GM23338 (cell line): ENCODE results near the gene ZFX. TPM values are rescaled to one million over a fixed set of nuclear protein-coding genes. Genes with fewer than 3 reads are reported as not detected.

Experiments
- ATAC-seq: fragments of 200-7000 bp; cut with Tn5 transposase; 3 replicates; pipeline ENCODE4 v1.9.1; 2020
- DNase-seq: peaks from one replicate; pipeline ENCODE4 v3.0.0-alpha.2; 2015; ENCODE audit warnings: low spot score
- H2AFZ ChIP-seq: fragments of 200-600 bp; sonication (generic); 2 replicates; pipeline ENCODE4 v1.8.0; 2016; ENCODE audit warnings: antibody characterized with exemption, mild to moderate bottlenecking, moderate library complexity
- H3F3A ChIP-seq: fragments of 200-600 bp; sonication (generic); replicated peaks from 2 replicates; pipeline ENCODE4 v1.8.0; 2017; ENCODE audit warnings: antibody characterized with exemption, mixed run types, low read depth
- H3K27ac ChIP-seq: fragments of 200-600 bp; sonication (generic); 2 replicates; pipeline ENCODE4 v1.6.1; 2016; ENCODE audit warnings: low read depth
- H3K27me3 ChIP-seq: fragments of 200-600 bp; sonication (generic); 2 replicates; pipeline ENCODE4 v1.8.0; 2016; ENCODE audit warnings: mild to moderate bottlenecking, mixed run types, moderate library complexity; ENCODE audit not compliant: insufficient read depth
- H3K36me3 ChIP-seq: fragments of 200-600 bp; sonication (generic); 2 replicates; pipeline ENCODE4 v1.8.0; 2016; ENCODE audit warnings: mild to moderate bottlenecking; ENCODE audit not compliant: insufficient read depth
- H3K4me1 ChIP-seq: fragments of 200-600 bp; sonication (generic); 2 replicates; pipeline ENCODE4 v1.8.0; 2016; ENCODE audit warnings: mild to moderate bottlenecking, moderate library complexity; ENCODE audit not compliant: insufficient read depth
- H3K4me2 ChIP-seq: fragments of 200-600 bp; sonication (generic); 2 replicates; pipeline ENCODE4 v1.7.1; 2017; ENCODE audit warnings: mixed run types
- H3K4me3 ChIP-seq: fragments of 200-600 bp; sonication (generic); 2 replicates; pipeline ENCODE4 v1.6.1; 2016; ENCODE audit warnings: mixed run types
- H3K79me2 ChIP-seq: fragments of 200-600 bp; sonication (generic); replicated peaks from 2 replicates; pipeline ENCODE4 v1.8.0; 2017; ENCODE audit warnings: mild to moderate bottlenecking; ENCODE audit not compliant: insufficient read depth
- H3K9me2 ChIP-seq: fragments of 200-600 bp; sonication (generic); 2 replicates; pipeline ENCODE4 v1.8.0; 2017; ENCODE audit not compliant: insufficient read depth
- H4K20me1 ChIP-seq: fragments of 200-600 bp; sonication (generic); replicated peaks from 2 replicates; pipeline ENCODE4 v1.8.0; 2017; ENCODE audit warnings: mild to moderate bottlenecking; ENCODE audit not compliant: insufficient read depth
- H3K27ac Mint-ChIP-seq: 2 replicates; pipeline ENCODE4 v1.8.0; 2020; ENCODE audit warnings: inconsistent platforms, mild to moderate bottlenecking, moderate library complexity, mixed read lengths
- H3K27me3 Mint-ChIP-seq: 3 replicates; pipeline ENCODE4 v1.8.0; 2022; ENCODE audit warnings: low read depth, mild to moderate bottlenecking, moderate library complexity, mixed read lengths, inconsistent platforms; ENCODE audit not compliant: insufficient read depth, poor library complexity
- H3K36me3 Mint-ChIP-seq: 3 replicates; pipeline ENCODE4 v1.8.0; 2021; ENCODE audit warnings: low read depth, mild to moderate bottlenecking, inconsistent platforms, moderate library complexity, mixed read lengths
- H3K4me1 Mint-ChIP-seq: 3 replicates; pipeline ENCODE4 v1.8.0; 2020; ENCODE audit warnings: mild to moderate bottlenecking, inconsistent platforms, mixed read lengths
- H3K4me3 Mint-ChIP-seq: 3 replicates; pipeline ENCODE4 v1.8.0; 2021; ENCODE audit warnings: moderate library complexity, mild to moderate bottlenecking, inconsistent platforms, mixed read lengths
- H3K9me3 Mint-ChIP-seq: 3 replicates; pipeline ENCODE4 v1.8.0; 2020; ENCODE audit warnings: moderate library complexity, mild to moderate bottlenecking, inconsistent platforms, mixed read lengths
- CREB1 ChIP-seq: fragments of 250-450 bp; sonication (Bioruptor Pico); IDR thresholded peaks from 2 replicates; pipeline ENCODE4 v1.5.0; 2020; ENCODE audit warnings: low read depth, mild to moderate bottlenecking, moderate library complexity
- ETS1 ChIP-seq: IDR thresholded peaks from 2 replicates; pipeline ENCODE4 v1.6.1; 2016; ENCODE audit warnings: antibody characterized with exemption
- JUNB ChIP-seq: IDR thresholded peaks from one replicate; pipeline ENCODE4 v1.6.1; 2016; ENCODE audit warnings: antibody characterized with exemption; ENCODE audit not compliant: unreplicated experiment
- NANOG ChIP-seq: IDR thresholded peaks from 2 replicates; pipeline ENCODE4 v1.6.1; 2016; ENCODE audit warnings: antibody characterized with exemption, borderline replicate concordance
- ZNF114 ChIP-seq: fragments of 250-450 bp; sonication (Bioruptor Pico); IDR thresholded peaks from 2 replicates; pipeline ENCODE4 v1.5.0; 2020; ENCODE audit warnings: mild to moderate bottlenecking, moderate library complexity
- ZNF331 ChIP-seq: fragments of 250-450 bp; sonication (Bioruptor Pico); IDR thresholded peaks from 2 replicates; pipeline ENCODE4 v1.5.0; 2020; ENCODE audit warnings: low read depth, mild to moderate bottlenecking, moderate library complexity
- polyA plus RNA-seq: library from polyadenylated mRNA; unstranded; fragments of >200 nt; fragmentation: Nextera tagmentation; extraction: Ambion mirVana; gene quantifications from 2 replicates; pipeline ENCODE4 v1.2.1, GENCODE V29; 2016
- total RNA-seq: library from RNA; depleted of rRNA; stranded (reverse); fragments of >200 nt; shearing (Covaris generic); gene quantifications from 2 replicates; pipeline ENCODE4 v1.2.3, GENCODE V29; 2014
- TF ChIP-seq, protein P1 (sequence below): fragments of 250-450 bp; sonication (Bioruptor Pico); IDR thresholded peaks from 2 replicates; pipeline ENCODE4 v1.5.0; 2020; ENCODE audit warnings: mild to moderate bottlenecking, moderate library complexity

Gene ZFX
- total and polyA plus RNA-seq, 2 experiments from 2014 or later, result 11.0 to 15.4 TPM

DNA sequence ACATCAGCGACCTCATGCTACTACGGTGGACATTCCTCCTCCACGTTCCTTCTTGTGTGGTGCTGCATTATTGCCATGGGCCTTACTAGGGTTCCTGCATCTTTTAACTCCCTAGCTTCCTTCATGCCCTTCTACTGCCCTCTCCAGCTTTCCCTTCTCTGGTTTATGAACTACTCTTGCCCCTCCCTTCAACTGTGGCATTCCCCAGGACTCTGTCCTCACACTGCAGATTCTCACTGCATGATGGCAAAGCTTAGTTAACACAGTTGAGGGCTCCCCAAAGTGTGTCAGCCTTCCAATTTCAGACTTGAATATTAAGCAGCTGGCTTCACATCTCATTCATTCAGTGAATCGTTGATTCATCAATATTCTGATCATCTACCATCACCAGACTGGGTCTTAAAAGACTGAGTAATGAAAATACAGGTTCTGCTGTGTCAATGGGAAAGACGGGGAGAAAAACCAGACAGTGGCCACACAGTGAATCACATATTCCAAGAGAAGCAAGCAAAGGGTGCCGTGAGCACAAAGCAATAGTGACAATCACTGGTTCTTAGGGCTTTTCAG is 53.0 kb downstream of the ZFX start:
- Histone ChIP-seq H3K79me2 (peaks cover 44% of the 10 kb centered on the region), H3K4me2 (no peak overlapping the region), H4K20me1 (no peaks in the 10 kb centered on the region), H3F3A (no peaks in the 10 kb centered on the region), H3K4me1 (no peaks in the 10 kb centered on the region), H2AFZ (no peak overlapping the region), H3K27ac (no peak overlapping the region), H3K9me2 (no peaks in the 10 kb centered on the region), H3K27me3 (no peaks in the 10 kb centered on the region), H3K36me3 (no peaks in the 10 kb centered on the region), H3K4me3 (no peak overlapping the region)
- Mint-ChIP-seq H3K4me1 (peaks cover 24% of the 10 kb centered on the region), H3K9me3 (no peaks in the 10 kb centered on the region), H3K27ac (no peak overlapping the region), H3K27me3 (peaks cover 1% of the 10 kb centered on the region), H3K36me3 (peaks cover 11% of the 10 kb centered on the region), H3K4me3 (no peak overlapping the region)
- TF ChIP-seq ZNF114 (CRISPR knock-in tag) (no peak), ETS1 (no peak), ZNF331 (no peak), JUNB (no peak), CREB1 (CRISPR knock-in tag) (no peak), NANOG (no peak)
- TF ChIP-seq, protein P1, sequence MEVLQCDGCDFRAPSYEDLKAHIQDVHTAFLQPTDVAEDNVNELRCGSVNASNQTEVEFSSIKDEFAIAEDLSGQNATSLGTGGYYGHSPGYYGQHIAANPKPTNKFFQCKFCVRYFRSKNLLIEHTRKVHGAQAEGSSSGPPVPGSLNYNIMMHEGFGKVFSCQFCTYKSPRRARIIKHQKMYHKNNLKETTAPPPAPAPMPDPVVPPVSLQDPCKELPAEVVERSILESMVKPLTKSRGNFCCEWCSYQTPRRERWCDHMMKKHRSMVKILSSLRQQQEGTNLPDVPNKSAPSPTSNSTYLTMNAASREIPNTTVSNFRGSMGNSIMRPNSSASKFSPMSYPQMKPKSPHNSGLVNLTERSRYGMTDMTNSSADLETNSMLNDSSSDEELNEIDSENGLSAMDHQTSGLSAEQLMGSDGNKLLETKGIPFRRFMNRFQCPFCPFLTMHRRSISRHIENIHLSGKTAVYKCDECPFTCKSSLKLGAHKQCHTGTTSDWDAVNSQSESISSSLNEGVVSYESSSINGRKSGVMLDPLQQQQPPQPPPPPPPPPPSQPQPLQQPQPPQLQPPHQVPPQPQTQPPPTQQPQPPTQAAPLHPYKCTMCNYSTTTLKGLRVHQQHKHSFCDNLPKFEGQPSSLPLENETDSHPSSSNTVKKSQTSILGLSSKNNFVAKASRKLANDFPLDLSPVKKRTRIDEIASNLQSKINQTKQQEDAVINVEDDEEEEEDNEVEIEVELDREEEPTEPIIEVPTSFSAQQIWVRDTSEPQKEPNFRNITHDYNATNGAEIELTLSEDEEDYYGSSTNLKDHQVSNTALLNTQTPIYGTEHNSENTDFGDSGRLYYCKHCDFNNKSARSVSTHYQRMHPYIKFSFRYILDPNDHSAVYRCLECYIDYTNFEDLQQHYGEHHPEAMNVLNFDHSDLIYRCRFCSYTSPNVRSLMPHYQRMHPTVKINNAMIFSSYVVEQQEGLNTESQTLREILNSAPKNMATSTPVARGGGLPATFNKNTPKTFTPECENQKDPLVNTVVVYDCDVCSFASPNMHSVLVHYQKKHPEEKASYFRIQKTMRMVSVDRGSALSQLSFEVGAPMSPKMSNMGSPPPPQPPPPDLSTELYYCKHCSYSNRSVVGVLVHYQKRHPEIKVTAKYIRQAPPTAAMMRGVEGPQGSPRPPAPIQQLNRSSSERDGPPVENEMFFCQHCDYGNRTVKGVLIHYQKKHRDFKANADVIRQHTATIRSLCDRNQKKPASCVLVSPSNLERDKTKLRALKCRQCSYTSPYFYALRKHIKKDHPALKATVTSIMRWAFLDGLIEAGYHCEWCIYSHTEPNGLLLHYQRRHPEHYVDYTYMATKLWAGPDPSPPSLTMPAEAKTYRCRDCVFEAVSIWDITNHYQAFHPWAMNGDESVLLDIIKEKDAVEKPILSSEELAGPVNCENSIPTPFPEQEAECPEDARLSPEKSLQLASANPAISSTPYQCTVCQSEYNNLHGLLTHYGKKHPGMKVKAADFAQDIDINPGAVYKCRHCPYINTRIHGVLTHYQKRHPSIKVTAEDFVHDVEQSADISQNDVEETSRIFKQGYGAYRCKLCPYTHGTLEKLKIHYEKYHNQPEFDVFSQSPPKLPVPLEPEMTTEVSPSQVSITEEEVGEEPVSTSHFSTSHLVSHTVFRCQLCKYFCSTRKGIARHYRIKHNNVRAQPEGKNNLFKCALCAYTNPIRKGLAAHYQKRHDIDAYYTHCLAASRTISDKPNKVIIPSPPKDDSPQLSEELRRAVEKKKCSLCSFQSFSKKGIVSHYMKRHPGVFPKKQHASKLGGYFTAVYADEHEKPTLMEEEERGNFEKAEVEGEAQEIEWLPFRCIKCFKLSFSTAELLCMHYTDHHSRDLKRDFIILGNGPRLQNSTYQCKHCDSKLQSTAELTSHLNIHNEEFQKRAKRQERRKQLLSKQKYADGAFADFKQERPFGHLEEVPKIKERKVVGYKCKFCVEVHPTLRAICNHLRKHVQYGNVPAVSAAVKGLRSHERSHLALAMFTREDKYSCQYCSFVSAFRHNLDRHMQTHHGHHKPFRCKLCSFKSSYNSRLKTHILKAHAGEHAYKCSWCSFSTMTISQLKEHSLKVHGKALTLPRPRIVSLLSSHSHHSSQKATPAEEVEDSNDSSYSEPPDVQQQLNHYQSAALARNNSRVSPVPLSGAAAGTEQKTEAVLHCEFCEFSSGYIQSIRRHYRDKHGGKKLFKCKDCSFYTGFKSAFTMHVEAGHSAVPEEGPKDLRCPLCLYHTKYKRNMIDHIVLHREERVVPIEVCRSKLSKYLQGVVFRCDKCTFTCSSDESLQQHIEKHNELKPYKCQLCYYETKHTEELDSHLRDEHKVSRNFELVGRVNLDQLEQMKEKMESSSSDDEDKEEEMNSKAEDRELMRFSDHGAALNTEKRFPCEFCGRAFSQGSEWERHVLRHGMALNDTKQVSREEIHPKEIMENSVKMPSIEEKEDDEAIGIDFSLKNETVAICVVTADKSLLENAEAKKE (CRISPR knock-in tag), result no peak
- DNase-seq (no peak), ATAC-seq (no peak)
